Adipocyte (in vitro differentiated cells): ENCODE results near the gene KCNQ1OT1.

Experiments
- DNase-seq: peaks from one replicate; pipeline ENCODE4 v3.0.0-alpha.2; 2015; ENCODE audit warnings: low read depth
- H3K27me3 ChIP-seq: replicated peaks from 2 replicates; pipeline ENCODE4 v1.7.0; 2013; ENCODE audit warnings: mild to moderate bottlenecking, low read length, moderate library complexity; ENCODE audit not compliant: control insufficient read depth, insufficient read depth
- H3K36me3 ChIP-seq: 2 replicates; pipeline ENCODE4 v1.7.0; 2013; ENCODE audit warnings: low read length, mild to moderate bottlenecking, moderate library complexity; ENCODE audit not compliant: control insufficient read depth, insufficient read depth, severe bottlenecking
- H3K4me1 ChIP-seq: 2 replicates; pipeline ENCODE4 v1.7.0; 2013; ENCODE audit warnings: mild to moderate bottlenecking, low read length, moderate library complexity; ENCODE audit not compliant: control insufficient read depth, insufficient read depth
- H3K4me3 ChIP-seq: 2 replicates; pipeline ENCODE4 v1.7.0; 2013; ENCODE audit warnings: mild to moderate bottlenecking, low read length, moderate library complexity
- H3K9ac ChIP-seq: 2 replicates; pipeline ENCODE4 v1.7.0; 2013; ENCODE audit warnings: mild to moderate bottlenecking, low read length, moderate library complexity
- H3K9me3 ChIP-seq: 2 replicates; pipeline ENCODE4 v1.7.0; 2013; ENCODE audit warnings: mild to moderate bottlenecking, low read length, moderate library complexity; ENCODE audit not compliant: control insufficient read depth

Gene KCNQ1OT1

DNA sequence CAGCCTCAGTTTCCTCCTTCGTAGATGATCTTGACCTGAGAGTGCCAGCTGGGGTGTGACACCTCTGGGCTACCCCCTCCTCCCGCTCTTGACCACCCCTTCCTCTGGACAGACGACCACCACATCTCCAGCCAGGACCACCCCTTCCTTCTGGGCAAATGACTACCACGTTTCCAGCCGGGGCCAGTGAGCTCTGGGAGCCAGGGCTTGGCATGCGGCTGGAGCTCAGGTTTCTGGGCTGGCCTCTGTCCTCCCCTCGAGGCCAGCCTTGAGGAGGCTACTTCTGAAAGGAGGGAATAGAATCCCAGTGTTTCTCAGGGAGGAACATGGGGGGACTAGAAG lies 120.9 kb downstream of the KCNQ1OT1 start:
- no peaks in the 10 kb centered on the region for H3K36me3 ChIP-seq
- no peaks in the 10 kb centered on the region for H3K9me3 ChIP-seq
- DNase-seq = no peak
- H3K4me3 ChIP-seq = no peak overlapping the region
- H3K9ac ChIP-seq = no peak overlapping the region
- peaks cover 13% of the 10 kb centered on the region for H3K27me3 ChIP-seq
- H3K4me1 ChIP-seq = no peaks in the 10 kb centered on the region

DNA sequence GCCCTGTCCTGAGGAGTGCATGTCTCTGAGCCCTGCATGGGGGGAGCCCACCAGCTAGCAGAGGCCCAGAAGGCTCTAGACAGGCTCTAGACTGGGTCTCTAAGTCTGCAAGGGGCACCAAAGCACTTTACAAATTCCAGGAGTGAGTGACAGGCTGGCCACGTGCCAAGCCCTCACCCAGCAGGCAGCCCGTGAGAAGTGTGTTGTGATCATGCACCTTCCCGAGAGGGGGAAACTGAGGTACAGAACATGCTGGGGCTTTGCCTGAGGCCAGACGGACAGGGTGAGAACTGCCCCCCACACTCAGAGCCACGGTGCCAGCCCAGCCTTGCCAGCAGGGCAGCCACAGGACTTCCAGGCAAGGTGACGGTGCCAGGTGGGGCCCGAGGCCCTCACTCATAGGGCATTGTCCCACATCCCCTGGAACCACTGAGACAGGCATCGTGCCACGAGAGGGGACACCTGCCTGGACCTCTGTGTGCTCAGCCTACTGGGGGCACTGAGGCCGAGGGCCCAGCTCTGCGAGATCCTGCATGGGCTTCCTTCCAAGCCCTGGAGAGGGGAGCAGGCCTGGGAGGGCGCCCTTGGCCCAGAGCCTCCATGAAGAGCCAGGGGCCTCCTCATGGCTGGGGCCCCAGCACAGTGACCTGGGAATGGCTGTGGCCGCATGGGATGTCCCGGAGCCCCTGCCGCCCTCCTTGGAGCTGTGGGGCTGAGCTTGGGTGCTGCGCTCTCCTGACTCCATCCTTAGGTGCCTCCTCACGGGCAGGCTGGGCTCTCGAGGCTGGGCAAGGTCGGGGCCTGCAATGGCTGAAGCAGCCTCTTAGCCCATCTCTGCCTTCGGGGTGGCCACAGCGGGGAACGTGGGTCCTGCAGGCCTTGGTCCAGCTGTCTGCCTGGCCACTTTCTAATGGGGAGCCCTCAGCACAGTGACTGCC lies 121.5 kb downstream of the KCNQ1OT1 start:
- no peak for DNase-seq
- H3K36me3 ChIP-seq = no peaks in the 10 kb centered on the region
- no peaks in the 10 kb centered on the region for H3K4me1 ChIP-seq
- no peak overlapping the region for H3K9ac ChIP-seq
- H3K9me3 ChIP-seq = no peaks in the 10 kb centered on the region
- H3K4me3 ChIP-seq = no peak overlapping the region
- peaks cover 11% of the 10 kb centered on the region for H3K27me3 ChIP-seq

DNA sequence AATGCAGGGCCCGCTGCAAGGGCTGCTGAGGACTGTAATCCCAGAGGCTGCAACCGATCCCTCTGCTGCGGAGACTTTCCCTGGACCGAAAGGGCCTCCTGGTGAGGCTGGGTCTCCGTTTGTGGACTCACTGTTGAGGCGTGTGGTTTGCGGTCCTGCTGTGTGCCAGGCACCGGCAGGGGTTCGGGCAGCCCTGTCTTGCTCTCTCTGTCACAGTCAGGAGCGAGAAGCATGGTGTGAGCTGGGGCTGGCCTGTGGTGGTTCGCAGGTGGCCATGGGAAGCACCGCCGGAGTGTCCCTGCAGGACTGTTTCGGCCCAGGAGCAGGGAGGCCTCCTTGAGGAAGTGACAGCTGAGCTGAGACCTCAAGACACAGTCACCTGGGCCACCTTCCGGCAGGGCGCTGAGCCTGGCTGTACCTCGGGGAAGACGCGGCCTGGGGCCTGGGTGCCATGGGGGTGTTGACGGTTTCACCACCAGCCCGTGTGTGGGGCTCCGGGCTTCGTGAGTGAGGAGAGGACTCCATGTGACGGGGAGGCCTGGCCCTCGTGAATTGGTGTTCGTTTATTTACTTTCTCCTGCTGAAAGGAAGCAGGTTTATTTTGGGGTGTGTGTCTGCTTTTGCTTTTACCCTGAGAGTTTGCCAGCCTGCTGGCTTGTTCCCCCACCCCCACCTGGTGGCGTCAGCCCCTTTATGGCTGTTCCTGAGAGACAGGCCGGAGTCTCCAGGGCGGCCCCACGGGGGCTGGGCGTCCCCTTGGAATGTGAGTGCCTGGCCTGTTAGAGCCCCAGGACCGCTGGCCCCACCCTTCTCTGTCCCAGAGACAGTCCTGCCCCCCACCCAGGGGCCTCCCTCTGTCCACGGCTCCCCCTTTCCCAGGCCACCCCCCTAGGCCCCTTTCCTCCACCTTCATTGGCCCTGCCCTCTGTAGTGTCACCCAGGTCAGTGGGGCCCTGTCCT lies 122.5 kb downstream of the KCNQ1OT1 start:
- H3K27me3 ChIP-seq = peaks cover 10% of the 10 kb centered on the region
- H3K4me3 ChIP-seq = no peak overlapping the region
- no peaks in the 10 kb centered on the region for H3K36me3 ChIP-seq
- H3K4me1 ChIP-seq = no peaks in the 10 kb centered on the region
- no peaks in the 10 kb centered on the region for H3K9me3 ChIP-seq
- no peak for DNase-seq
- H3K9ac ChIP-seq = no peak overlapping the region

DNA sequence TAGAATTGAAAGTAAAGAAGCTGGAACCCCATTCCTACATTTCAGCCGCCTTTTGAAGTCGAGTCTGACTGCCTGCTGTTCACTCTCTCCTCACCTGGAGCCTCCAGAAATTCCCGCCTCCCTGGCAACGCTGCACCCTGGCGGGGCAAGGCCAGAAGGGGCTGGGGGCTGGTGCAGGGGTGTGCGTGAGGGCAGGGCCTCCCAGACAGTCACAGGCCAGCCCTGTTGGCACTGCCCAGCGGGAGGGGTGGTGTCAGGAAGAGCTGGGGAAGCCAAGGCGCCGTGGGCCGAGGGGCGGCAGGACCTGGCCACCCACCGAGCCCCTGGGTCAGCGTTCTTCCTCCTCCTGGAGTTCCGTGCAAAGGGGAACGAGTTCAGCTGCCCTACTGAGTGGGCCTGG lies 123.2 kb downstream of the KCNQ1OT1 start:
- Histone ChIP-seq H3K9me3 (no peaks in the 10 kb centered on the region), H3K36me3 (no peaks in the 10 kb centered on the region), H3K27me3 (peaks cover 10% of the 10 kb centered on the region), H3K9ac (no peak overlapping the region), H3K4me3 (no peak overlapping the region), H3K4me1 (no peaks in the 10 kb centered on the region)
- DNase-seq = no peak

DNA sequence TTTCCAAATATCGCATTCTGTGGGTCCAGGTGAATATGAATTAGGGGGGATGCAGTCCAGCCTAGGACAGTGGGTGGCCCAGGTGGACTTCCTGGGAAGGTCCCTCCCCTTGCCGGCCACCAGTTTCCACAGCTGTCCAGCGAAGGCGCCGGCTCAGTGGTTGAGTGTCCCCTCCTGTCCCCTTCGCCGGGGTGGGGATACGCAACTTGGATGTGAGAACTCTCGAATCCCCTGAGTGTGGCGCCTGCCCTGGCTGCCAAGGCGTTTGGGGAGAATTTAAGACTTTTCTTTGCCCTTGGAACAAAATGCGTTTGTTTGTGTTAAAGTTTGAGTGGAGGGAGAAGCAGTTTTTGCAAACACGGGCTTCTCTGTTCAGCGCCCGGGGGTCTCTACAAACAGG lies 123.7 kb downstream of the KCNQ1OT1 start:
- Histone ChIP-seq H3K9me3 (no peaks in the 10 kb centered on the region), H3K4me3 (no peak overlapping the region), H3K27me3 (peaks cover 10% of the 10 kb centered on the region), H3K4me1 (no peaks in the 10 kb centered on the region), H3K36me3 (no peaks in the 10 kb centered on the region), H3K9ac (no peak overlapping the region)
- no peak for DNase-seq

DNA sequence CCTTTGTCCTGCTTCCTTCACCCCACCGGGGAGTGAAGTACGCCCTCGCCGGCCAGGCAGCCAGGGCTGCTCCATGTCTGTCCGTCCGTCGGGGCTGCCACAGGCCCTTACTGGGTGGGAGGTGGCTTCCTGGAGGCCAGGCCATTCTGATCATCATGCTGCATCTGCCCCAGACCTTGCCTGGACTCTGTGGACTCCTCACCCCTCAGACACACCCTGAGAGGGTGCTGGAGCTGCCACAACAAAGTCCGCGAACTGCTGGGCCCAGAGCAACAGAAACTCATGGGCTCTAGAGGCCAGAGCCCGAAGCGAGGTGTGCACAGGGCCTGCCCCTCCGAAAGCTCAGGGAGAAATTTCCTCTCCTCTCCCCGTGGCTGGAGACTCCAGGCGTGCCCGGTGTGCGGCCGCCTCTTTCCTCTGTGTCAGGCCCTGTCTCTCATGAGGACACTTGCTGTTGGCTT lies 124.2 kb downstream of the KCNQ1OT1 start:
- no peak for DNase-seq
- Histone ChIP-seq H3K9ac (no peak overlapping the region), H3K27me3 (peaks cover 5% of the 10 kb centered on the region), H3K9me3 (no peaks in the 10 kb centered on the region), H3K4me3 (no peak overlapping the region), H3K4me1 (no peaks in the 10 kb centered on the region), H3K36me3 (no peaks in the 10 kb centered on the region)

DNA sequence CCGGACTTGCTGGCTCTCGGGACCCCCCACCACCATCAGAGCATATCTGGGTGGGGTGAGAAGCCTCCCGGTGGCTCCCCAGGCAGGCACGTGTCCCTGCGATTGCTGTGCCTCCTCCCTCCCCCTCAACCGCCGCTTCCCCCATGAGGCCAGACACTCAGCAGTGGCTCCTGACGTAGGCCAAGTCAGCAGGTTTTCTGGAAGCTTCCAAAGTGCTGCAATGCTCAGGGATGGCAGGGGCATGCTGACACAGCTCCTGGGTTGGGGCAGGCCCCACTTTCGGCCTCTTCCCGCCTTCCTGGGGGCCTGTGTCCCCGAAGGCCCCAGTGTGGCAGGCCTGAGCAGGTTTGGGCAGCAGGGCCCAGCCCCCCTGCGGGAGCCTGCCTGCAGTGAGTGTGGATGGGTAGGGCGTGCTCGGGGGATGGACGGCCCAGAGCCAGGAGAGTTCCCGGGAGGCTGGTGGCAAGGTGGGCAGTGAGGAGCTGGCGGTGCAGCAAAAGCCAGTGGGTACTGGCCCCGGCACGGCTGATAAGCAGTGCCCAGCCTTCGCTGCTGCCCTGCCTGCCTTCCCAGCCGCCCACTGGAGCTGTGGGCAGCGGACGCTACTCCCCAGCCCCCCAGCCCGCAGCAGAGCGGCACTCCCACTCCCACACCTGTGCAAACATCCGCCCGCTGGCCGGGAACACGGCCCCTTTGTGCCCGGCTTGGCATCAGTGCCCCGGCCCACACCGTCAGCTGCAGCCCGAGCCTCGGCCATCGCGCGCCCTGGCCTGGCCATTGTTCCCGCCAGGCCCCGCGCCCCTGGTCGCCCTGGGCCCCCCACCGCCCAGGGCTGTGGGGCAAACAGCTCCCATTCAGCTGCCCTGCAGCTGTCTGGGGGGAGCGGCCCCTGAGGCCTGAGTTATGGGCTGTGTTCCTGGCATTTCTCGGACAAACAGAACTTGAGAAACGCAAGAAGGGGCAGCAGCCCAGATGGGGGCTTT lies 125.0 kb downstream of the KCNQ1OT1 start:
- H3K4me3 ChIP-seq = no peak overlapping the region
- no peak for DNase-seq

DNA sequence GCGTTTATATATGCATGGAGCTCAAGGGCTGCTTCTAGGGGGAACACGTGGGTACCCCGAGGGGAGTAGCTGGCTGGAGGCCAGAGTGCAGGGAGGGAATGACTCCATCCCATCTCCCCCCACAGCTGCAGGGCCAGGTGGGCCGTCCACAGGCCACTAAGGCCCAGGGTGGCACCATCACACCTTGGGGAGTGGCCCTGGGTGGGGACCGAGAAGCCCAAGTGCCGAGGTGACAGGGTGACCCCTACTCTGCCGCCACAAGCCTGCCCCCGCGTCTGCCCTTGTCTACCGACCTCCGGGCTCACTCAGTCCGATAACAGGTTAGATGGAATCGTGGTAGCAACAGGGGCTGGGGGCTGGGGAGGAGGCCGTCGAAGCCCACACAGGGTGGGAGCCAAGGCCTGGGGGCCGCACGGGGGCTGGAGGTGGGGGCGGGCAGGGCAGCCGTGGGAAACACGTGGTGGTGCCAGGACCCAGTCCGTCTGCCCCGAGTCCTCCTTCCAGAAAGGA lies 125.7 kb downstream of the KCNQ1OT1 start:
- no peak overlapping the region for H3K9ac ChIP-seq
- H3K27me3 ChIP-seq = peaks cover 2% of the 10 kb centered on the region
- DNase-seq = no peak
- no peaks in the 10 kb centered on the region for H3K36me3 ChIP-seq
- H3K9me3 ChIP-seq = no peaks in the 10 kb centered on the region
- no peaks in the 10 kb centered on the region for H3K4me1 ChIP-seq
- H3K4me3 ChIP-seq = no peak overlapping the region

More for the DNA sequence above, 125.0 kb downstream of the KCNQ1OT1 start:
- H3K9ac ChIP-seq = no peak overlapping the region
- H3K27me3 ChIP-seq = peaks cover 2% of the 10 kb centered on the region
- H3K36me3 ChIP-seq = no peaks in the 10 kb centered on the region
- H3K4me1 ChIP-seq = no peaks in the 10 kb centered on the region
- no peaks in the 10 kb centered on the region for H3K9me3 ChIP-seq

DNA sequence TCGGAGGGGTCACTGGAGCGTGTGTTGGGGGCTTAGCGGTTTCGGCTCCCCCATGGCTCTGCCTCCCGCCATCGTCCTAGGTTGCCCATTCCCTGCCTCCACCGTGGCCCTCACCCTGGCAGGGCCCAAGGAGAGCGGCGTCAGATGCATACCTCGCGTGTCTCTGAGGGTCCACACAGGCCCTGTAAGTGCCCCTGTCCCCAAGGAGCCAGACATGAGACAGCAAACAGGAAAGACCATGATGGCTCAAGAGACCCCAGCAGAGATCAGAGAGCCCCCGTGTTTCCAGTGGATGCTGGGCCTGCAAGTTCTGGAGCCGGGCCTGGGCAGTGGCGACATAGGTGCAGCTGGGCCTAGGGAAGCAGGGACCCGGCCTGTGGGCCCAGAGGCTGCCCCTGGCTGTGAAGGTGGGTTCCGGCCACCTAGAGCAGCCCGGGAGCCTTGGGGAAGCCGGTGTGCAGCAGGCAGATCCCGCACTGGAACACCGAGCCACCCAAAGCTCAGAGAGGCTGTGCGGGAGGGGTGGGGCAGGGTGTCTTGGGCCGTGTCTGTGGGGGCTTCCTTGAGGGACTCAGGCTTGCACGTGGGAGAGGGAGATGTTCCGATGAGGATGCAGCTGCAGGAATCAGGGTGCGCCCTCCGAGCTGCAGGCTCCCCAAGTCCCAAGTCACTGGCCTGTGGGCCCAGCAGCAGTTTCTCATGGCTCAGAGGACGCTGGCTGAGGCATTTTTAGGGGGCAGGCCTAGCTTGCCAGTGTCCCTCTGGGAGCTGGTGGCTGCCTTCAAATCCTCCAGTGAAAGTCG lies 126.4 kb downstream of the KCNQ1OT1 start:
- Histone ChIP-seq H3K4me3 (no peak overlapping the region), H3K9ac (no peak overlapping the region), H3K36me3 (no peaks in the 10 kb centered on the region), H3K9me3 (no peaks in the 10 kb centered on the region), H3K27me3 (peaks cover 2% of the 10 kb centered on the region), H3K4me1 (no peaks in the 10 kb centered on the region)
- no peak for DNase-seq
